HT-29 (cell line): ENCODE results near the gene POU3F3. TPM values are rescaled to one million over a fixed set of nuclear protein-coding genes. Genes with fewer than 3 reads are reported as not detected.

ENCODE experiments used
- DNase-seq: peaks from one replicate; pipeline ENCODE4 v3.0.0-alpha.2; 2015; ENCODE audit warnings: low spot score
- total RNA-seq: library from RNA; depleted of rRNA; stranded (reverse); fragments of >200 nt; shearing (Covaris generic); gene quantifications from 2 replicates; pipeline ENCODE4 v1.2.3, GENCODE V29; 2014; rRNA removed

Gene POU3F3
- total RNA-seq = not detected in 2 replicates

DNA sequence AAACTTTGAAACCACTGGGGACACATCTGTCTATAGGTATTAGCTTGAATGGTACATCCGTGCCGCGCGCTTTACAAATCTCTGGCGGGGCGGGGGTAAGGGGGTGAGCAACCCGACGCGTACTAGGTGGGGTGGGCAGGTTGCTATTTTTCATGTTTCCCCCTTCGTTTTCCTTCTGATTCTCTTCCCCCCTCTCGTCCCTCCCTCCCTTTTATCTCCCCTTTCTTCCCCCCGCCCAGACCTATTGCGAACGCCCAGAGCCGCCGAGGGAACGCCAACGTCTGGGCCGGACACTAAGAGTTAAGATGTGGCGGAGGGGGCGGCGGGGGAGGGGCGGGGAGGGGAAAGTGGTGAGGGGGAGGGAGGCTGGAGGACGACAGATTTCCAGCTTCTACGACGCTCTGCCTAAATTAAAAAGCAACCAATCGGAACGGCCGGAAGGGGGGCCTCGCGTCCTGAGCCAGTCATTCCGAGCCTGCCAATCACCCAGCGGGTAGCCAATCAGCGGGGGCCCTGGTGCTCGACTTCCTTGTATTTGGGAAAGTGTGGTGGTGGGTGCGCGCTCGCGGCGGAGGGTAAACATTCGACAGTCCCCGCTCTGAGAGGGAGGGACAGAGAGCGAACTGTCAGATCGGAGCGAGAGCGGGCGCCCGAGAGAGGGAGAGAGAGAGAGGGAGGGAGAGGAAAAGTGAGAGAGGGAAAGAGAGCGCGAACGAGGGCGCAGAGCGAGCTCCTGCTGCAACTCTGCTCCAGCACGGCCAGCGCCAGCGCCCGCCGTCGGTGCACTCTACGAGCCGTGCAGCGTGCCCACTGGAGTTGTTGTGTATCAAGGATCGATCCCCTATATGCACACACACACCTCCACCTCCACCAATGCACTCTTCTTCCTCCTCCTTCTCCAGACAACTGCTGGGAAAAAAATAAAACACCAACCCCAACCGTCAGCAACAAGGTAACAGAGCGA, at the start of gene POU3F3:
Gene POU3F3, plus strand, starts transcription at position 582 of the 964 bp plus-strand sequence. CDS start 1,396 bp downstream, outside the sequence.
- DNase-seq = no peak

DNA sequence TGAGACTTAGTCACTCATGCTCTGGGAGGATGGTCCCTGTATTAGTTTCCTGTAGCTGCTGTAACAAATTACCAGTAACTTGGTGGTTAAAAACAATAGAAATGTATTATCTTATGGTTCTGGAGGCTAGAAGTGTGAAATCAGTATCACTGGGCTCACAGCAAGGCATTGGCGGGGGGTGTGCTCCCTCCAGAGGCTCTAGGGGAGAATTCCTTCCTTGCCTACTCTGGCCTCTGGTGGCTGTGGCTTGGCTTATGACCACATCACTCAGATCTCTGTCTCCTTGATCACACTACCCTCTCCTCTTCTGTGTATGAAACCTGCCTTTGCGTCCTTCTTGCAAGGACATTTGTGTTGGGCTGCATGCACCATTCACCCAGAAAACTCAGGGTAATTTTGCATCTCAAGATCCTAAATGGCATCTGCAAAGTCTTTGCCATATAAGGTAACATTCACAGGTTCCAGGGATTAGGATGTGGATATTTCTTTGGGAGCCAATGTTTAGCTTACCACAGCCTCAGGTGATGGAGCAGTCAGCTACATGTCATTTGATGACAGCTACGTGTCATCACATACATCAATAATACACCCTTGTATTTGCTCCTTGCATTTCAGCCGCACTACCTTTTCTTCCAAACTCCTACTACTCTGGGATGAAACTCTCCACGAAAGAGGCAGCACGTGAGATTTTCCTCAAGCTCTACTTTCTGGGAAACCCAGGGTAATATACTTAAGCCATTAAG, 49.6 kb upstream of the POU3F3 start:
- DNase-seq = peak; percentile 9

DNA sequence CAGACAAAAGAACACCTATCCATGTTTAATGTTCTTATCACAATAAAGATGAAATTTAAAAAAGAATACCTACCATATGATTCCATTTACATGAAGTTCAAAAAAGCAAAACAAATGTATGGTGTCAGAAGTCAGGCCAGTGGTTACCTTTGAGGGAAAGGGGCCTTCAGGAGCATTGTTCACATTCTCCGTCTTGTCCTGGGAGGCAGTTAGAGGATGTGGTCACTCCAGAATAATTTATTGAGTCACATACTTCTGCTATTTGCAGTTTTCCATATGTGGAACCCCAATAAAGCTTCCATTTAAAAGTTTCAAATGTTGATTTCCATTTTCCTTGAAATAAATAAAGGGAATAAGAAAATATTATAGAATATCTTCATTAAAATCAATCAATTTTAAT, 41.6 kb upstream of the POU3F3 start:
- DNase-seq = no peak

DNA sequence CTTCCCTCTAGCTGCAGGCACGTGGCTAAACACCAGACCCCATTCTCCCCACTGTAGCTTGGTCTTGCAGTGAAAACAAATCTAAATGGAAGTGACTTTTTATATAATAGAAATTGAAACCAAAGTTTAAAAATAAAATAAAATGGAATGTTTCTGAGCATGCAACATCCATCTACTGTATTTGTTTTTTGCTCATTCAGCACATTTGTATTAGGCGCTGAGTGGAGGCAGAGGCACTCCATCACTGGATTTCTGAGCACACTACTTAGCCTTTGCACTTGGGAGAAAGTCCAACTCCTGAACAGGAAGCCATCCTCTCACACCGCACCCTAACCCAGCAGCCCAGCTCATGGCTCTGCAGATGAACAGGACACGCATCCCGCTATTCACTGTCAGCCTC, 37.8 kb upstream of the POU3F3 start:
- no peak for DNase-seq

DNA sequence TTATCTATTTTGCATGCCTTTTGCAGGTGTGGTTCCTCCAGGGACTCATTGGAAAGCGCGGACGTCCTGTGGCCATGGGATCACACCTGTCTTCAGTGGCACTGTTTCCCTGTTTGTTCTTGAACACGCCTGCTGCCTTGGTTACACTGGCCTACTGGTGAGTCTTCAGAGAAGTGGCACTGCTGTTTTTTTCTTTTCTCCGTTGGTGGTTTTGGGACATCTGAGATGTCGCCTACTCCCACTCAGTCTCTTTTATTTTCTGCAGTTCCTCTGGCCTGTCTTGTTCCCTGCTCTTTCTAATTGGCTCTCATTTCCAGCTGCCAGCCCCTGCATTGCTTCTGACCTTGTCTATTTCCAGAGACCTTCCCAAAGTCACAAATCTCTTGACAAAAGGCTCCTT, 35.7 kb upstream of the POU3F3 start:
- no peak for DNase-seq

DNA sequence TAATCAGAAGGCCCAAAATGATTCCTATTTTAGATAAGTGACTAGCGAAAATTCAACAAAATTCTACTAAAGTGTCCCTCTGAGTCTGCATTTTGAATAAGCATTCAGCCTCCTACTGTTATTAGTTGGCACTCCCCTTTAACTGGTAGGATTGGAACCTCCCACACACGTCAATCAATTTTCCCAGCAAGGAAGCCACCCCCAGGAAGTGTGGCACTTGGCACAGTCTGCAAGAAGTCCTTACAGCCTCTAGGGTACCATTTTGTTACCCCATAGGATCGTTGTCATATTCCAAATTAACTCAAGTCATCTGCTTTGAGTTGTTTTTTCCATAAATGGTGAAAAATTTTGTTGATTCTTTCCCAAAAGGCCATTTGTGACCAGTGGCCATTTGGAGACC, 33.8 kb upstream of the POU3F3 start:
- DNase-seq = peak; percentile 3

DNA sequence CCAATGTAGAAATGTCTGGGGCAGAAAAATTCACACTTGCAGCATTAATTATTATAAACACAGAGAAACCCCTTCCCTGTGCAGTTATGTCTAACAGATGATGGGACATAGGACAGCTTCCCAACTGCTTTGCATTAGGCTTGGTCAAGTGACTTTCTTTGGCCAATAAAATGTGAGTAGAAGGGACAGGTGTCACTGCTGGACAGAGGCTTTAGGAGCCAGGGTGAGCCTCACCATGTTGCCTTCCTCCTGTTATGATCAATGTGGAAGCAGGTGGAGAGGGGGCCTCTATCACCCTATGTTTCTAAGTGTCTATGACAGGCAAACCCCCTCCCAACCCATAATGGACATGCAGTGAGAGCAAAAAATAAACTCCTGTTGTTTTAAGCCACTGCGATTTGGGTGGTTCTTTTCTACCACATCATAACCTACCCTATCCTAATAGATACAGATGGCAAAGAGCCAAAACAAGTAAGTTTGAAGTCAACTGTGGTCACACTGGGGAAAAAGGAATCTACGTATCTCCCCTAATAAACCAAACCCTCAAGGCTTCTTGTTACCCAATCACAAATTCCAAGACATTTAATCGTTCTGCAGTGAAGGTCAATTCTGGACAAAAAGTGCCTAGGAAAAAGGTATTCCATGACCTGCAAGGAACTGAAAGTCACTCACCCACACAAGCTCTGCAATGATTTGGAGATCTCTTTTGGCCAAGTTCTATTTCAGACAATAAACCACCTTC, 28.6 kb upstream of the POU3F3 start:
- DNase-seq = no peak

DNA sequence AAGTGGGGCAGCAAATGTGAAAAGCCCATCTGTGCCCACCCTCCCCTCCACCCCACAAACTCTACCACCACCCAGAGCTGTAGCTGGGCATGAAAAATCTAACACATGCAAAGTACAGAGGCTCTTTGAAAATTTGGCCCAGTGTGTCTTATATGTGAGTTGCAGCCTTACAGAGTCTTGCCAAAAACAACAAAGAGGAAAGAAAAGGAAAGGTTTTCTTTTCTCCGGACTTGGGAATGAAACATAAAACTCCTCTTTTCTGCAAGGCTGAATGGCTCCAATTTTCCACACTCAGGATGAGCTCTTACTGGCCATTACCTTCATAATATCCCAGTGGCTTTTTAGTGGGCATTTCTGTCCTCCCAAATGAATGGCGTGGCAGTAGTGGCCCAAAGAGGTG, 27.9 kb upstream of the POU3F3 start:
- no peak for DNase-seq

DNA sequence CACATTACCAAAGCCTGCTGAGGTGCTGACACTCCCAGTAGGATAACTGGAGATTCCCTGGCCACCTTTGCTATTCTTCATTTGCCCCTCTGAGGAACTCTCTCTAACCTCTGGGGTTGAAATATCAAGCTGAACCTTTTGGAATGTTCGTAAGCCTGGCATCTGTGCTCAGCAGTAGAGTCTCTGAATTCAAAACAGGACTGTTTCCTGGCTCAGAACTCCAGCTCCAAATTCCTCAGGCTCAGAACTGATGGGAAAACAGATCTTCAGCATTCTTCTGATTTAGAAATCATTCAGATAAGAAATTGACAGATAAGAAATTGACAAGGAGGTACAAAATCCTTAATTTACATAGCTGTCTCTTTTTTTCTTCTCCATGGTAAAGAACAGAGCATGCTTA, 22.2 kb upstream of the POU3F3 start:
- no peak for DNase-seq

DNA sequence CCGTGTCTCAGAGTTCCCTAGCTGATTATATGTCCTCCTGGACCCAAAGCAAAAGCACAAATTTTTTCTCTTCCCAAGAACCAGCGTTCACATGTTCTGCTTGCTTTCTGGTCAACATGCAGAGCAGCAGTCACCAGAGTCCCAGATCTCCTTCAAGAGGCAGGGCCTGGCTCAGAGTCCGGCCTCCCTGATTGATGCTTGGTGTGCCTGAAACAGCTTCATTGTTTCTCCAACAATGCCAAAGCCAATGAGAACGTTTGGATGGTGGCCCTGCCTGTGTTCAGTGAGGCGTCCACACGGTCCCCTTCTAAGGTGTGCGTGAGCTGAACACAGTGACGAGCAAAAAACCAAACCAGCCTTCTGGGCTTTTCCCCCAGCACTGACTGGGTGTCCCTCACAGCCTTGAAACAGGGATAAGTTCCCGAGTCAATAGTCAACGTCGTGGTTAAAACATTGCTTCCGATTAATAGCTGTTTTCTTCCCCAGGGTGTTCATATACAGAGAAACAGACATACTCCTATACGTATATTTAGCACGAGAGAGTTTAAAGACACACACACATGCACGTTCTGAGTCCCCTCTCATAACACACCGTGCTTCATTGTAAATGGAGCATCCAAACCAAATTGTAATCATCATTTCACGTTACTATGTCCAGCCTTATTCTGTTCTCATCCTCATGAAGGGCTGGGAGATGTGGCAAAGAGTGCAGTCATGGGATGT, 19.3 kb upstream of the POU3F3 start:
- no peak for DNase-seq

DNA sequence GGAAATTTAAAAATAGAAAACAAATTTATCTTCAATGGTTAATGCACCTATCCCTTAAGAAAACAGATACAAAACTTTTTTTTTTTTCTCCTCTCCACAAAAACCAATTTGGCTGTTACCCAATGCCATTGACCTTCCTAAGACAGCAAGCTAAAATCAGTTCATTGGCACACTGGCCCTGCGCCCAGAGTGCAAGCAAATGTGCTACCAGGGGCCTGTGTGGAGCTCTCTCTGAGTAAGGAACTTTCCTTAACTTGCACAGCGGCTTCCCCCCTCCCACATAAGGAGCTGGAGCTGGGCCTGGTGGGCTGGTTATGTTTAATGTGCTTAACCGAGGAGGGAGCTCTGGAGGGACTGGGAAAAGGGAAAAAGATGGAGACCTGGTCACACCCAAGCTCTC, 17.6 kb upstream of the POU3F3 start:
- no peak for DNase-seq

DNA sequence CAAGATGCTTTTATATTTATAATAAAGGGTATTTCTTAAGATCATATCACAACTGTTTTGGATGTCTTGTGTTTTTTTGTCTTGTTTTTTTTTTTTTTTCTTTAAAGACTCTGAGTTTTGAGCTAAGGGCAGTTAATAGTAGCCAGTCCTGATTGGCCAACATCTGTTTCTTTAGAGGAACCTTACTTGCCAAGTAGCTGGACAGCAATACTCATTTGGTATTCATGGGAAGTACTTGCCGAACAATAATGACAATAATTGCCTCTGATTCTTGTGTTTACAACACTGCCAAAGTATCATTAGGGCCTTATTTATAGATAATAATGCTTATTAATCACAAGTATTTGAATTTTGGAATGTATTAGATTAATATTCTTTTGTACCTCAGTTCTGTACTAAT, 17.1 kb upstream of the POU3F3 start:
- no peak for DNase-seq

DNA sequence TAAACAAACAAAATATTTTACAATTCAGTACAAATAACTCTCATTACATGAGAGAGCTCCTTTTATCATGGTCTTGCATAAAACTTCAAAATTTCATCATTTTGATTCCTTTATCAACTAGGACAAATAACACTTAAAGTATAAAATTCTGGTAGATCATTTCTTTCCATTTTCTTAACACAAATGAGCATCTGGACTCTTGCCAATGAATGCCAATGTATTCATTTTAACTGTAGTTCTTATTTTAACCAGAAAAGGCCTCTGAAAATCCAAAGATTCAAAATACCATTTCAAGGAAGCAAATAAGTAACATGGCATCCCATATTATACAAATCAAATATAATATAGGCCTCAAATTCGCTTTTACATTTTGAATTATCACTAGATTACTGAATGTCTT, 13.8 kb upstream of the POU3F3 start:
- DNase-seq = no peak

DNA sequence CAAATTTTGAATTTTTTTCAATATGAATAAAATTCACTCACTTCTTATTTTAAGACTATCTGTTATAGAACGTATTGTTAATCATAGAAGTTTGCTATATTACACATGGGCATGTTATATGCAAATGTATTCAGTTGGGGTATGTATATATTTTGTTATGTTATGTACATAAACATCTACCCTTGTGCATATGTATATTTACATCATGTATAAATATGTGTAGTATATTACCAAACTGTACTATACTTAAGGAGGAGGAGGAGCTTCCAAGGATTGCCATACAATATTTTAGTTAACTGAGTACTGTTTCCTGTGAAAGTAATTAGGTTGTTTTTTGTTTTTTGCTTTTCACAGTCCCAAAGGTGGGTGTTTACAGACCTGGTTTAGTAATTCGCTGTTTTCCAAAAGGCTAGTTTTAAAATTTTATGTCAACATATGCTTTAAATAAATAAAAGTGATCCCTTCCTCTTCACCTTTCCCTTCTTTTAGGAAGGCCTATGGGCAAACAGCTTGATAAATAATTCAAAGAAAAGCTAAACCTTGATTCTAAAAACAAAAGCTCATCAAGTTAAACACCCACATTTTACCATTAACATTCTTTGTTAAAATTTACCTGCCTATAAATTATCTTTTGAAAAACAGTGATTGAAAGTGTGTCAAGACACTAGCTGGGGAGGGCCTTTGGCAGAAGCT, 12.9 kb upstream of the POU3F3 start:
- no peak for DNase-seq

DNA sequence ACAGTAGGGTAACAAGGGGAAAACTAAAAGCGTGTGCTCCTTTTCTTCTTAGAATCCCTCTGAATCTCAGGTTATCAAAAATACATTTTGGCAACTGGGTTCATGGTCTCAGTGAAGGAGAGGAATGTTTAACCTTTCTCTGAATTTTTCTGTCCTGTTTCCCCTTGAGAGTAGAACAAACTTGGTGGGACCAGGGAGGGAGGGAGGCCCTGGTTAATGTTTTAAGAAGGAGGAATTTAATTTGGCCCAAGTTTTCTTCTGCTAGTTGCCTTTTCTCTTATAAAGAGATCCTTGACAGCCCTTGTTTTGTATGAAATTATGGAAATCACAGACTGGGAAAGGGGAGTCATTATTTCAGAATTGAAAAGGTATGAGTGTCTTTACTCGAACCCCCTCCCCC, 12.2 kb upstream of the POU3F3 start:
- no peak for DNase-seq

DNA sequence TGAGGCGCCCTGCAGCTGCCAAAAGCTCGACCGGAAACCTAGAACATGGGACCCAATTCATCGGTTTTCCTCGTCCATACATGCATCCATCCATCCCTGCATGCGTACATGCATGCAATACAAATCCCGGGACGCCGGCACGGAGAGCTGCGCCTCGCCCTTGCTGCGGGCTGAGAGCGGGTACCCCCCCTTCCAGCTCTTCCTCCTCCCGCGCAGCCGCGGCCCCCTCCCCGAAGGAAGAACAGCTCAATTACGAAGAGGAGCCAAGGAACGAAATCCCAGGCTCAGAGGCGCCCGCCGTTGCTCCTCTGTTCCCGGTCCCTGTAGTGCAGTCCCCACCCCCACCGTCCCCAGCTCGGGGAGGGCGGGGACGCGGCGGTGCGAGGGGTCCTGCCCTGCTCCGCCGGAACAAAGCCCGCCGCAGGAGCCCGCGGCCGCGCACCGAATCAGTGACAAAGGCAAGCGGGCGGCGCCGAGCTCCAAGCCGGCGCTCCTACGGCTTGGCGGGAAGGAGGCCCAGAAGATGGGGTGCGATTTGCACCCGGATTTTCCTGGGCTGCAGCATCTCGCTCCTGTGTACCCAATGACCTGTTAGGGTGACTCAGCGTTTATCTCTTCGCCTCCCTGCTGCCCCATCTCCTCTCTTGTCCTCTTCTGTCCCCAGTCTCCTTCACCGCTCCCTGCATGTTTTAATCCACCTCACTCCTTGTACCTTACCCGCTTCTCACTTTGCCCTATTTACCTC, 8.9 kb upstream of the POU3F3 start:
- DNase-seq = no peak

DNA sequence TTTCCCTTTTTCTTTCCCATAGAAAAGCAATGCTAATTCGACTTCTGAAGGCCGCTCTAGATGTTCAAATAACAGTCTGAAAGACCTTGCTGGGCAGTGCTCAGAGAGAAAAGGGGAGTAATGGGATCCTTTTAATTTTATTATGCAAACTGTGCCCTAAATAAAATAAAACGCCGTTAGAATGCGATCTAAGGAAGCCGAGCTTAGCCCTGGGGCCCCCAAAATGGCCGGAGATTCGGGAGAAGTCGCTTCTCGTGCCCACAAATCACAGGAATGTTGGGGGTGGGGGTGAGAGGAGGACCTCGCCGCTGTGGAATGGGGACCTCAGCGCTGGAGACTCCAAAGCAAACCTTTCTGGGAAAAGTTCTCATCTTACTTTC, 8.4 kb upstream of the POU3F3 start:
- DNase-seq = no peak

DNA sequence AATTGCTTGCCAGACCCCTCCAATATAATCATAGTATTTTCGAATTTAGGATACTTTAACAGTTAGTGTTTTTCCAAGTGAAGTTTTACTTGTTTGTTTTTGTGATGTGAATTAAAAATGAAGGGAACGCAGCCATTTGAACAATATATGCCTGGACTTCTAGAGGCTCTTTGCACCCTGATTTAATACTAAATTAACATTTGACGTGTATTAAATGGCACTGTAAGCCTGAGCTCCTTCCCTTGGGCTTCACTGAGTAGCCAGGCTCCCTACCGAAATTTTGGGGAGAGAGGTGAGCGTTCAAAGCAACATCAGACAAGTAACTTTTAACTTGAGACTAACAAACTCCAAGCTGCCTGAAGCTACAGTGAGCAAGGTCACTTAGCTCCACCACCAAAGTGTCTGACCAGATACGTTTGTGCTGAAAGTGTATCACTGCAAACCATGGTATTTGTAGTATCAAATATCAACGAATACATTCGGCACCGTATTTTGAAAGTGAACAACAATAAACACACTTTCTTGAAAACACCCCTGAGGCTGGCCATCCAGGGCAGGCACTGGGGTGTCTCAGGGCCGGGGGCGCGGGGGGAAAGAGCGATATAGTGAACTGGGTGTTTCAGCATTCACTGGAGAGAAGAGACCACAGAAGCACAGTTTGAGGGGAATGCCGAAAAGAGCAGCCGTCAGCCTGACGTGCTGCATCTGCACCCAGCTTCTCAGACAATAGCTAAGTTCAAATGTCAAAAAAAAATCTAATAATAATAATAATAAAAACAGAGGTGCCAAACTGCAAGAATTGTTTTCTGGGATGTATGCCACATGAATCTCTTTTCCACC, 7.7 kb upstream of the POU3F3 start:
- DNase-seq = no peak
